HL-60 (cell line): ENCODE measurements around the gene PIK3CD.

Experiments
- DNase-seq, 2 experiments: peaks; one replicate each; pipeline ENCODE4 v3.0.0-alpha.2; 2010 to 2020; ENCODE audit warnings: low read depth in 1 of 2, low spot score in 1 of 2
- H3K27ac ChIP-seq: fragments of 250-450 bp; sonication (Bioruptor Pico); replicated peaks from 2 replicates; pipeline ENCODE4 v1.5.1; 2020; ENCODE audit warnings: mild to moderate bottlenecking, moderate library complexity
- H3K27me3 ChIP-seq: fragments of 250-450 bp; sonication (Bioruptor Pico); 2 replicates; pipeline ENCODE4 v1.5.1; 2021; ENCODE audit warnings: mild to moderate bottlenecking, moderate library complexity; ENCODE audit not compliant: insufficient read depth, poor library complexity, severe bottlenecking
- H3K4me3 ChIP-seq: replicated peaks from 2 replicates; pipeline ENCODE4 v1.5.1; 2011; ENCODE audit warnings: mild to moderate bottlenecking, control low read depth, low read length; ENCODE audit not compliant: insufficient read depth
- GABPA ChIP-seq: IDR thresholded peaks from 2 replicates; pipeline ENCODE4 v1.6.1; 2012; ENCODE audit warnings: low read depth
- POLR2AphosphoS5 ChIP-seq: IDR thresholded peaks from 2 replicates; pipeline ENCODE4 v1.6.1; 2012; ENCODE audit warnings: low read depth
- SPI1 ChIP-seq: IDR thresholded peaks from 2 replicates; pipeline ENCODE4 v1.6.1; 2012; ENCODE audit warnings: low read depth, mild to moderate bottlenecking, borderline replicate concordance
- TF ChIP-seq, protein P1 (sequence below): IDR thresholded peaks from one replicate; pipeline ENCODE4 v1.5.1; 2011; ENCODE audit warnings: low read length, control low read depth, inconsistent platforms; ENCODE audit not compliant: insufficient read depth
- TF ChIP-seq, protein P2 (sequence below): IDR thresholded peaks from 2 replicates; pipeline ENCODE4 v1.6.1; 2012; ENCODE audit warnings: low read depth; ENCODE audit not compliant: insufficient replicate concordance

PIK3CD gene

DNA sequence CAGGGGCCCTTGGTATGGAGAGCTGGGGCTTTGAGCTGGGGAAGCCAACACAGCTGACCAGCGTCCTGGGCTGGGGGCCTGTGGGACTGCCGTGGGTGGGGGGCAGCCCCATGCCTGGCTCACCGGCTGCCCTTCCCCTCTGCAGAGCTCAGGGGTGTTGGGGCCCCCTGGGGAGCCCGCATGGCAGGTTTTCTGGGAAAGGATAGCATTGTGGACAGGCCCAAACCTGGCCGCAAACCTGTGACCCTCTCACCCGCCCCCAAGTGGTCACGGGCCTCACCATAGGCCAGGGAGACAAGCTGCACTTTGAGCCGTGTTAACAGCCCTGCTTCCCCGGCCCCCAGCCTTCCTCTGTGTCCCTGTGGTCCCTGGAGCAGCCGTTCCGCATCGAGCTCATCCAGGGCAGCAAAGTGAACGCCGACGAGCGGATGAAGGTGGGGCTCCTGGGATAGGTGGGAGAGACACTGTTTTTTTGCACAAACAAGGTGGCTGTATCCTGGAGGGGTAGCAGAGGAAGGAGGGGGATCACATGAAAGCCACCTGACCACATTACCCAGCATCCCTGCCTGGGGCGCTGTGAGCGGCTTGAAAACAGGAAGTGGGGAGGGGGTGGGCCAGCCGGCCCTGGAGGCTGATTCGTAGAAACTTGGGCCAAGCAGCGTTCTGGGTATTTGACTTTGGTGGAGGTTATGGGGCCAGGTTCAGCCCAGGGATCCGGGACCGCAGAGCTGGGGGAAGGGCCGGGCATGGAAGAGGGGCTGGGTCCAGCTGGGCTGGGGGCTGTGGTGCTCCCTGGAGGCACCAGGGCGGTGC, 65.9 kb downstream of the PIK3CD start:
- H3K4me3 ChIP-seq = no peak overlapping the region

DNA sequence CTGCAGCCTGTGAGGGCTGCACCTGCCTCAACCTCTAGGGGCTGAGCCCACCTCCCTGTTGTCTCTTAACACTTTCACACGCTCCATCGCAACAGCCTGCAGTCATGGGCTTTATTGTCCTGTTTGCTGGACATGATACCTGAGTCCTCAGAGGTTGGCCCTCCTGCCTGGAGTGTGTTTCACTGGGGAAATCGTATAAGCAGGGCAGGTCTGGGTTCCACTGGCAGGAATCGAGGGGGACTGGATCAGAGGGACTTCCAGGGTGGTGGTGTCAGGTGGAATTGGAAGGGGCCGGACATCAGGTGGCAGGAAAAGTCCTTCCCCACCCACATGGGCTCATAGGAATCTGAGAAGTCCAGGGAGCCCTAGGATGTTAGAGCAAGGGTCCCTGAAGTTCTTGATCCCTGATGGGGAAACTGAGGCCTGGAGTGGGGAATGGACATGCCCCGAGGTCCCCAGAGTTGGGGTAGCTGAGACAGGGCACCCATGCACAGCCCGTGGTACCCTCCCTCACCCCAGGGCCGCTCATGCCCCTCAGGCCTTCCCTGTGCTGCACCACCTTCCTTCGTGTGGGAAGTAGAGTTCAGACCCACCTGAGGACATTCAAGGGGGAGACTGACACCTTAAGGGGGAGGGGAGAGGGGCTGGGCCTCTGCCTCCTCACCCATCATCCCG, 66.6 kb downstream of the PIK3CD start:
- TF ChIP-seq GABPA = no peak
- TF ChIP-seq, protein P1, sequence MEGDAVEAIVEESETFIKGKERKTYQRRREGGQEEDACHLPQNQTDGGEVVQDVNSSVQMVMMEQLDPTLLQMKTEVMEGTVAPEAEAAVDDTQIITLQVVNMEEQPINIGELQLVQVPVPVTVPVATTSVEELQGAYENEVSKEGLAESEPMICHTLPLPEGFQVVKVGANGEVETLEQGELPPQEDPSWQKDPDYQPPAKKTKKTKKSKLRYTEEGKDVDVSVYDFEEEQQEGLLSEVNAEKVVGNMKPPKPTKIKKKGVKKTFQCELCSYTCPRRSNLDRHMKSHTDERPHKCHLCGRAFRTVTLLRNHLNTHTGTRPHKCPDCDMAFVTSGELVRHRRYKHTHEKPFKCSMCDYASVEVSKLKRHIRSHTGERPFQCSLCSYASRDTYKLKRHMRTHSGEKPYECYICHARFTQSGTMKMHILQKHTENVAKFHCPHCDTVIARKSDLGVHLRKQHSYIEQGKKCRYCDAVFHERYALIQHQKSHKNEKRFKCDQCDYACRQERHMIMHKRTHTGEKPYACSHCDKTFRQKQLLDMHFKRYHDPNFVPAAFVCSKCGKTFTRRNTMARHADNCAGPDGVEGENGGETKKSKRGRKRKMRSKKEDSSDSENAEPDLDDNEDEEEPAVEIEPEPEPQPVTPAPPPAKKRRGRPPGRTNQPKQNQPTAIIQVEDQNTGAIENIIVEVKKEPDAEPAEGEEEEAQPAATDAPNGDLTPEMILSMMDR = no peak
- TF ChIP-seq POLR2AphosphoS5 = no peak; the same call in 1 of the 2 replicates
- TF ChIP-seq SPI1 = no peak
- TF ChIP-seq, protein P2, sequence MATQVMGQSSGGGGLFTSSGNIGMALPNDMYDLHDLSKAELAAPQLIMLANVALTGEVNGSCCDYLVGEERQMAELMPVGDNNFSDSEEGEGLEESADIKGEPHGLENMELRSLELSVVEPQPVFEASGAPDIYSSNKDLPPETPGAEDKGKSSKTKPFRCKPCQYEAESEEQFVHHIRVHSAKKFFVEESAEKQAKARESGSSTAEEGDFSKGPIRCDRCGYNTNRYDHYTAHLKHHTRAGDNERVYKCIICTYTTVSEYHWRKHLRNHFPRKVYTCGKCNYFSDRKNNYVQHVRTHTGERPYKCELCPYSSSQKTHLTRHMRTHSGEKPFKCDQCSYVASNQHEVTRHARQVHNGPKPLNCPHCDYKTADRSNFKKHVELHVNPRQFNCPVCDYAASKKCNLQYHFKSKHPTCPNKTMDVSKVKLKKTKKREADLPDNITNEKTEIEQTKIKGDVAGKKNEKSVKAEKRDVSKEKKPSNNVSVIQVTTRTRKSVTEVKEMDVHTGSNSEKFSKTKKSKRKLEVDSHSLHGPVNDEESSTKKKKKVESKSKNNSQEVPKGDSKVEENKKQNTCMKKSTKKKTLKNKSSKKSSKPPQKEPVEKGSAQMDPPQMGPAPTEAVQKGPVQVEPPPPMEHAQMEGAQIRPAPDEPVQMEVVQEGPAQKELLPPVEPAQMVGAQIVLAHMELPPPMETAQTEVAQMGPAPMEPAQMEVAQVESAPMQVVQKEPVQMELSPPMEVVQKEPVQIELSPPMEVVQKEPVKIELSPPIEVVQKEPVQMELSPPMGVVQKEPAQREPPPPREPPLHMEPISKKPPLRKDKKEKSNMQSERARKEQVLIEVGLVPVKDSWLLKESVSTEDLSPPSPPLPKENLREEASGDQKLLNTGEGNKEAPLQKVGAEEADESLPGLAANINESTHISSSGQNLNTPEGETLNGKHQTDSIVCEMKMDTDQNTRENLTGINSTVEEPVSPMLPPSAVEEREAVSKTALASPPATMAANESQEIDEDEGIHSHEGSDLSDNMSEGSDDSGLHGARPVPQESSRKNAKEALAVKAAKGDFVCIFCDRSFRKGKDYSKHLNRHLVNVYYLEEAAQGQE = no peak
- Histone ChIP-seq H3K27me3 (no peaks in the 10 kb centered on the region), H3K27ac (peak overlapping the region; percentile 80), H3K4me3 (no peak overlapping the region)
- DNase-seq = no peak

More for the DNA sequence above, 65.9 kb downstream of the PIK3CD start:
- Histone ChIP-seq H3K27ac (peak overlapping the region; percentile 80), H3K27me3 (no peaks in the 10 kb centered on the region)
- TF ChIP-seq POLR2AphosphoS5 = 0 out of 2 replicates have a peak, but pooled peaks have one; percentile 32
- TF ChIP-seq, protein P1 = no peak
- TF ChIP-seq SPI1 = peak; percentile 99
- peak; percentile 81 to 92 for DNase-seq

DNA sequence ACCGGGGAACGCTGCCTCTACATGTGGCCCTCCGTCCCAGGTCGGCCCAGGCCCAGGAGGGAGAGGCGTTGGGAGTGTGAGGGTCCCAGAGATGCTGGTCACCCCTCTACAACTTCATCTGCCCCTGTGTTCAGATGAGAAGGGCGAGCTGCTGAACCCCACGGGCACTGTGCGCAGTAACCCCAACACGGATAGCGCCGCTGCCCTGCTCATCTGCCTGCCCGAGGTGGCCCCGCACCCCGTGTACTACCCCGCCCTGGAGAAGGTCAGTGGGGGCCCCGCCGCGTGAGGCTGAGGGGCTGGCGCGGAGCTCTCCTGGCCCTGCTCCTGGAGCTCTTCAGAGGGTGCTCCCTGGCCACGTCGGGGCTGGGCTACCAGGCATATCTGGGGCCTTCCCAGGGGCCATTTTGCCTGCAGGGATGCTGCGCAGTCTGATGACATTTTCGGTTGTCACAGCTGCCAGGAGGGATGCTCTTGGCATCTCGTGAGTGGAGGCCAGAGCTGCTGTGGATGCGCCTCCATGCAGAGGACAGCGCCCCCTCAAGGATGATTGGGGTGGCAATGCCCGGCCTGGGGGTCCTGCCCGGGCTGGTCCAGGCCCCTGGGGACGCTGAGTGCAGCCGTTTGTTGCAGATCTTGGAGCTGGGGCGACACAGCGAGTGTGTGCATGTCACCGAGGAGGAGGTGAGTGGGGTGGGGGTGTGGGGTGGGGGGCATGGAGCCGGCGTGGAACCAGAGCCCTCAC, 68.6 kb downstream of the PIK3CD start:
- no peak overlapping the region for H3K27ac ChIP-seq
- no peak for DNase-seq
- TF ChIP-seq SPI1 = no peak
- TF ChIP-seq, protein P1 = no peak
- no peak for TF ChIP-seq GABPA
- TF ChIP-seq, protein P2 = no peak
- no peak for TF ChIP-seq POLR2AphosphoS5
- no peaks in the 10 kb centered on the region for H3K27me3 ChIP-seq
- no peak overlapping the region for H3K4me3 ChIP-seq
